Pancreas (tissue), 10 donors: ENCODE data around the gene OSBP. TPM values are rescaled to one million over a fixed set of nuclear protein-coding genes. Genes with fewer than 3 reads are reported as not detected.
A peak's percentile ranks its signal among the peaks of the same experiment; 100 is the strongest.

ENCODE experiments used
- ATAC-seq, 4 donors: fragments of 200-7000 bp; cut with Tn5 transposase; one replicate each; pipeline versions ENCODE4 v1.8.0 to v1.9.1; 2020; ENCODE audit warnings: mild to moderate bottlenecking in 4 of 4, moderate library complexity in 4 of 4
- DNase-seq, 6 donors: peaks; one replicate each; pipeline ENCODE4 v3.0.0-alpha.2; 2020
- FAIRE-seq: peaks from 2 replicates; lab custom pipeline; 2012; peaks lifted over from hg19 to GRCh38; lab: Jason Lieb, UNC
- H3K27ac ChIP-seq, 4 donors: fragments of 200-600 bp; sonication (generic); 1 replicate in 3 of 4; 2 replicates in 1 of 4; pipeline versions ENCODE4 v1.5.0 to v1.8.0; 2020
- H3K27me3 ChIP-seq, 4 donors: fragments of 200-600 bp; one replicate each; pipeline ENCODE4 v1.8.0; 2021
- H3K36me3 ChIP-seq, 3 donors: fragments of 200-600 bp; sonication (generic) in 1 of 3; one replicate each; pipeline versions ENCODE4 v1.5.0 to v1.8.0; 2020 to 2021
- H3K4me1 ChIP-seq, 3 donors: fragments of 200-600 bp; one replicate each; pipeline ENCODE4 v1.8.0; 2021
- H3K4me3 ChIP-seq, 4 donors: fragments of 200-600 bp; sonication (generic) in 2 of 4; one replicate each; pipeline versions ENCODE4 v1.5.0 to v1.8.0; 2020 to 2021
- H3K9me3 ChIP-seq, 4 donors: fragments of 200-600 bp; one replicate each; pipeline ENCODE4 v1.8.0; 2021
- WGBS, 2 donors: extraction: QIAGEN DNeasy Blood & Tissue Kit; methylation state at CpG; one replicate each; pipeline ENCODE4 v1.1.7; 2013; 5-methylcytosine and 5-hydroxymethylcytosine counted together
- intact Hi-C, 3 donors: fragments of 100-400 bp; cut with DNase I; formaldehyde crosslinking; loops; one replicate each; pipeline versions ENCODE4 v1.11.1 to v1.14.2; 2022
- polyA plus RNA-seq, 2 donors: library from polyadenylated mRNA; stranded (reverse); fragments of 200-250 nt; gene quantifications; one replicate each; pipeline ENCODE4 v1.2.3, GENCODE V29; 2013
- total RNA-seq, 6 donors: library from RNA; stranded (reverse); fragmentation: NEBNext Ultra II Directional in 4 of 6; extraction: Animal tissue kit (Norgen Biotek cat#: 25700) in 4 of 6; gene quantifications; one replicate each; pipeline versions ENCODE4 v1.2.1 to v1.2.4, GENCODE V29; 2021 to 2023
- TF ChIP-seq, protein P1 (sequence below), 4 donors: fragments of 200-600 bp; sonication (generic) in 3 of 4; IDR thresholded peaks; one replicate each; pipeline versions ENCODE4 v1.5.0 to v1.8.0; 2021; ENCODE audit warnings: antibody characterized with exemption in 4 of 4
- donor health status: healthy with polysubstance abuse.
- donor health status: DM: no; HTN: no; CAD: no; lungs with moderate emphysema.
- donor health status: DM: no; HTN: no; CAD: no.
- donor health status: control.
- donor health status: control.
- donor health status: Bipolar disorder and iron deficiency.
- donor health status: DM: yes; HTN: yes; CAD: no.
- donor health status: DM: no; HTN: no; CAD: no.
- donor health status: DM: no; HTN: no; CAD: no.
- donor health status: DM: yes; HTN: yes; CAD: no.

The OSBP gene
- total and polyA plus RNA-seq, 8 donors, result 12.4 to 39.7 (median 35.3) TPM

DNA sequence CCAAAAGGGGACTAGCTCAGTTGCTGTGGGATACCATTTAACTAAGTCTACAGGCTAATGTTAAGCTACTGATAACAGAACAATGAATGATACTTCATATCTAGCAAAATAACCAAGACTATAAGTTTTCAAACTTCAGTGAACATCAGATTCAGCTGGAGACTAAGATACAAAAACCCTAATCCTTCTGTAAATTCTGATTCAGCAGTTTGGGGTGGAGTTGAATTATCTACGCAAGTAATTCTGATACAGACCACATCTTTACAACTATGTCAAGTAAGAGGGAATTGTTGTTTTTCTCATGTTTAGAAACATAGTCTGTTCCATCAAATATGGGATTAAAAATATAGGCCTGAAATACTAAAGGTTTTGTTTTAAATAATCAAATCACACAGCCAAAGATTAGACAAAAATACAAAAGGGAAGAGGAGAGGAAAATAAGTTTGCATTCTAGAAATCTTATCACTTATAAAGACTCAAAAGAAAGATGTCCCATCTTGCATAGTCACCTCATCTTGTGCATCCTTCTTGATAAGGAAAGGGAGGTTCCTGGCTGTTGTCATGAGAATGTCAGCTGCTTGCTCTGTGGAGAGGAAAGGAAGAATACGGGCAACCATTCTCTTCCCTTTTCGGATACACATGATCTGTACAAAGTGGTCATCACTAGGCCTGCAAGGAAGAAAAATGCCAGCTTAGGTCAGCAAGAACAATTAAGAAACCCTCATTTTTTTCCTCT is 31.8 kb upstream of the OSBP start:
- intact Hi-C loops, result no loop called here
- no peaks in the 10 kb centered on the region for H3K9me3 ChIP-seq
- TF ChIP-seq, protein P1, sequence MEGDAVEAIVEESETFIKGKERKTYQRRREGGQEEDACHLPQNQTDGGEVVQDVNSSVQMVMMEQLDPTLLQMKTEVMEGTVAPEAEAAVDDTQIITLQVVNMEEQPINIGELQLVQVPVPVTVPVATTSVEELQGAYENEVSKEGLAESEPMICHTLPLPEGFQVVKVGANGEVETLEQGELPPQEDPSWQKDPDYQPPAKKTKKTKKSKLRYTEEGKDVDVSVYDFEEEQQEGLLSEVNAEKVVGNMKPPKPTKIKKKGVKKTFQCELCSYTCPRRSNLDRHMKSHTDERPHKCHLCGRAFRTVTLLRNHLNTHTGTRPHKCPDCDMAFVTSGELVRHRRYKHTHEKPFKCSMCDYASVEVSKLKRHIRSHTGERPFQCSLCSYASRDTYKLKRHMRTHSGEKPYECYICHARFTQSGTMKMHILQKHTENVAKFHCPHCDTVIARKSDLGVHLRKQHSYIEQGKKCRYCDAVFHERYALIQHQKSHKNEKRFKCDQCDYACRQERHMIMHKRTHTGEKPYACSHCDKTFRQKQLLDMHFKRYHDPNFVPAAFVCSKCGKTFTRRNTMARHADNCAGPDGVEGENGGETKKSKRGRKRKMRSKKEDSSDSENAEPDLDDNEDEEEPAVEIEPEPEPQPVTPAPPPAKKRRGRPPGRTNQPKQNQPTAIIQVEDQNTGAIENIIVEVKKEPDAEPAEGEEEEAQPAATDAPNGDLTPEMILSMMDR (IDR thresholded peaks at IDR 0.05), result no peak
- FAIRE-seq (no peak), ATAC-seq (no peak), DNase-seq (no peak)
- H3K4me3 ChIP-seq, result no peak overlapping the region
- peaks cover 1 to 54% (median 44%) of the 10 kb centered on the region in 3 donors for H3K36me3 ChIP-seq
- H3K27ac ChIP-seq, result no peak overlapping the region
- WGBS, 2 donors, result 91 to 97% methylated on average over 3 of the region's 3 CpGs
- H3K27me3 ChIP-seq, result no peaks in the 10 kb centered on the region
- H3K4me1 ChIP-seq, result peaks cover 0 to 5% (median 0%) of the 10 kb centered on the region in 3 donors

DNA sequence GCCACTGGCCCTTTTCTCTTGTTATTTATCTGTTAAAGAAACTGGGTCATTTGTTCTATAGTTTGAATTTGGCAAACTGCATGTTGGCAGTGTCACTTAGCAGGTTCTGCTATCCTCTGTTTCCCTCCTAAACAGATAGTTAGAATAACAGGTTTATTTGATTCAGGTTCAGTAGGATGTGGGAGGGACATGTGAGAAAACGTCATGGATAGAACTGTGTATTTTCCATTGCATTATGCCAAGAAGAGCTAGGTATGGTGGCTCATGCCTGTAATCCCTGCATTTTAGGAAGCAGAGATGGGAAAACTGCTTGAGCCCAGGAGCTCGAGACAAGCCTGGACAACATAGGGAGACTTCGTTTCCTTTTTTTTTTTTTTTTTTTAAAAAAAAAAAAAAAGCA is 29.0 kb upstream of the OSBP start:
- ATAC-seq (no peak), DNase-seq (no peak), FAIRE-seq (no peak)
- Histone ChIP-seq H3K27me3 (no peaks in the 10 kb centered on the region), H3K36me3 (peaks cover 4 to 55% (median 33%) of the 10 kb centered on the region in 3 donors), H3K4me1 (peaks cover 0 to 5% (median 0%) of the 10 kb centered on the region in 3 donors), H3K4me3 (no peak overlapping the region), H3K27ac (no peak overlapping the region), H3K9me3 (no peaks in the 10 kb centered on the region)
- intact Hi-C loops, result no loop called here
- WGBS, 2 donors, result 79% methylated on average over 3 of the region's 3 CpGs
- TF ChIP-seq, protein P1 (IDR thresholded peaks at IDR 0.05), result no peak

DNA sequence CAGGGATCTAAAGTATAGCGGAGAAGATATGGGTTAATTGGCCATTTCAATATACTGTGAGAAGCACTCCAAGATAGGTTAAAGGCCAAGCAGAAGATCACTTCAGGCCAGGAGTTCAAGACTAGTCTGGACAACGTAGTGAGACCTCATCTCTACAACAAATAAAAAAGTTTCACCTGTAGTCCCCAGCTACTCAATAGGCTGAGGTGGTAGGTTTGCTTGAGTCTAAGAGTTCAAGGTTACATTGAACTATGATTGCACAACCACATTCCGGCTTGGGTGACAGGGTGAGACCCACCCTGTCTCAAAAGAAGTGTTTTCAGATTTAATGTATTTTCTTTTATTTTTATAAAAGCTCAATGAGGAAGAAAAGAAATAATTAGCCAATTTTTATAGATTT is 27.8 kb upstream of the OSBP start:
- ATAC-seq (peak in 1 of 4 donors; percentile 48), DNase-seq (no peak), FAIRE-seq (no peak)
- Histone ChIP-seq H3K36me3 (peaks cover 4 to 62% (median 24%) of the 10 kb centered on the region in 3 donors), H3K27me3 (no peaks in the 10 kb centered on the region), H3K4me3 (no peak overlapping the region), H3K9me3 (no peaks in the 10 kb centered on the region), H3K27ac (no peak overlapping the region), H3K4me1 (peaks cover 0 to 5% (median 0%) of the 10 kb centered on the region in 3 donors)
- intact Hi-C loops, result no loop called here
- WGBS, 2 donors, result 54 to 61% methylated on average over 3 of the region's 3 CpGs
- TF ChIP-seq, protein P1 (IDR thresholded peaks at IDR 0.05), result no peak

DNA sequence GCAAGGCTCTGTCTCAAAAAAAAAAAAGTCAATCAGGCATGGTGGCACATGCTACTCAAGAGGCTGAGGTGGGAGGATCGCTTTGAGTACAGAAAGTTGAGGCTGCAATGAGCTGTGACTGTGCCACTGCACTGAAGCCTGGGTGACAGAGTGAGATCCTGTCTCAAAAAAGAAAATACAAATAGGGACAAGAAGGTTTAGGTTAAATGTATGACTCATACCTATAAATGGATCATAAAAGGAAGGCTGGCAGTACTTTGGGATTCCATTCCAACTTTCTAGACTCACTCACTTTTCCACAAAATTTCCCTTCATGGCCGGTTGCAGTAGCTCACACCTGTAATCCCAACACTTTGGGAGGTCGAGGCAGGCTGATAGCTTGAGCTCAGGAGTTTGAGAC is 25.6 kb upstream of the OSBP start:
- intact Hi-C loops, result no loop called here
- H3K27me3 ChIP-seq, result no peaks in the 10 kb centered on the region
- no peaks in the 10 kb centered on the region for H3K9me3 ChIP-seq
- no peak for DNase-seq
- ATAC-seq, result no peak
- peaks cover 0 to 5% (median 0%) of the 10 kb centered on the region in 3 donors for H3K4me1 ChIP-seq
- FAIRE-seq, result no peak
- H3K4me3 ChIP-seq, result no peak overlapping the region
- WGBS, 2 donors, result 95 to 96% methylated on average over 3 of the region's 3 CpGs
- H3K36me3 ChIP-seq, result peaks cover 8 to 68% (median 36%) of the 10 kb centered on the region in 3 donors
- TF ChIP-seq, protein P1 (IDR thresholded peaks at IDR 0.05), result no peak
- no peak overlapping the region for H3K27ac ChIP-seq

DNA sequence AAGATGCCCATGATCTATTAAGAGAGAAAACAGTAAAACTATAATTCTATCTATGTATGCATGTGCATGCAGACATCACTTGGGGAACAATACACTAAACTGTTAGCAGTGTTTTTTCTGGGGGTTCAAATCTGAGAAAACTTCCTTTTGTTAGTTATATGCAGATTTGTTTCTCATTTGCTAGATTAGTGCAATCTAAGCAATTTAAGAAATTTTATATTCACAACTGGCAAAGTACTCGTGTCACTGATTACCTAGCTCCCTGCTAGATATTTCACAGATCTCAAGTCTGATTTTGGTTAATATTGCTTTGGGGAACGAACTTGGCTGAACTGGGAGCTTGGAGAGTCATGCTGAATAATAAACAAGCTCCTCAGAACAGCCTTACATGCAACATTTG is 14.9 kb upstream of the OSBP start:
- Histone ChIP-seq H3K27me3 (no peaks in the 10 kb centered on the region), H3K4me3 (no peak overlapping the region), H3K36me3 (no peaks in the 10 kb centered on the region), H3K27ac (no peak overlapping the region), H3K9me3 (no peaks in the 10 kb centered on the region), H3K4me1 (no peaks in the 10 kb centered on the region)
- ATAC-seq (no peak), DNase-seq (no peak), FAIRE-seq (no peak)
- intact Hi-C loops, result no loop called here
- 78 to 90% methylated on average over 2 of the region's 2 CpGs for WGBS, 2 donors
- TF ChIP-seq, protein P1 (IDR thresholded peaks at IDR 0.05), result no peak
